NCI-H1092 treated with DMSO at 0.1 percent for 48 hours (cell line): ENCODE results near the gene GPR180.

Experiments
- DNase-seq: peaks from one replicate; lab custom pipeline; 2025; lab: John Stamatoyannopoulos, UW

Gene GPR180

GRCh38 chr13:94601446-94602431 lies at the start of gene GPR180:
Gene GPR180, plus strand, starts transcription at chr13:94601857. Its CDS starts 71 bp downstream, at chr13:94601928.
- peak; percentile 100 for DNase-seq

- no peak for DNase-seq
Observed at GRCh38 chr13:94552095-94552494, 49.6 kb upstream of the GPR180 start.

- no peak for DNase-seq
Observed at GRCh38 chr13:94553766-94554165, 47.9 kb upstream of the GPR180 start.

- DNase-seq: no peak
Observed at GRCh38 chr13:94556041-94556440, 45.6 kb upstream of the GPR180 start.

GRCh38 chr13:94556621-94557020 lies 45.0 kb upstream of the GPR180 start:
- DNase-seq: no peak

- DNase-seq: no peak
Observed at GRCh38 chr13:94557684-94558235, 43.9 kb upstream of the GPR180 start.

GRCh38 chr13:94558716-94559115 lies 42.9 kb upstream of the GPR180 start:
- DNase-seq: no peak

GRCh38 chr13:94559222-94559795 lies 42.3 kb upstream of the GPR180 start:
- no peak for DNase-seq

GRCh38 chr13:94560116-94560515 lies 41.5 kb upstream of the GPR180 start:
- DNase-seq: no peak

- DNase-seq: no peak
Observed at GRCh38 chr13:94561126-94561525, 40.5 kb upstream of the GPR180 start.

GRCh38 chr13:94567581-94567980 lies 34.1 kb upstream of the GPR180 start:
- DNase-seq: no peak

- DNase-seq: no peak
Observed at GRCh38 chr13:94568443-94568842, 33.2 kb upstream of the GPR180 start.

- no peak for DNase-seq
Observed at GRCh38 chr13:94569615-94570014, 32.0 kb upstream of the GPR180 start.

- DNase-seq: no peak
Observed at GRCh38 chr13:94579063-94579462, 22.6 kb upstream of the GPR180 start.

- DNase-seq: no peak
Observed at GRCh38 chr13:94583926-94584325, 17.7 kb upstream of the GPR180 start.

GRCh38 chr13:94585543-94586101 lies 16.0 kb upstream of the GPR180 start:
- no peak for DNase-seq

- DNase-seq: no peak
Observed at GRCh38 chr13:94586371-94586770, 15.3 kb upstream of the GPR180 start.

GRCh38 chr13:94588541-94588940 lies 13.1 kb upstream of the GPR180 start:
- no peak for DNase-seq

- DNase-seq: no peak
Observed at GRCh38 chr13:94590744-94591143, 10.9 kb upstream of the GPR180 start.

GRCh38 chr13:94595001-94595949 lies 6.4 kb upstream of the GPR180 start:
- peak; percentile 54 for DNase-seq

GRCh38 chr13:94595950-94596574 lies 5.6 kb upstream of the GPR180 start, which contains the start of gene TGDS:
Gene TGDS, minus strand, starts transcription at chr13:94596152. Its CDS starts 16 bp downstream, at chr13:94596136.
- peak; percentile 94 for DNase-seq
